NCI-H69 (cell line): Measurements from ENCODE around the gene SPDYA.

ENCODE experiments used
- DNase-seq: peaks from one replicate; lab custom pipeline; 2025; lab: John Stamatoyannopoulos, UW

The SPDYA gene

DNA sequence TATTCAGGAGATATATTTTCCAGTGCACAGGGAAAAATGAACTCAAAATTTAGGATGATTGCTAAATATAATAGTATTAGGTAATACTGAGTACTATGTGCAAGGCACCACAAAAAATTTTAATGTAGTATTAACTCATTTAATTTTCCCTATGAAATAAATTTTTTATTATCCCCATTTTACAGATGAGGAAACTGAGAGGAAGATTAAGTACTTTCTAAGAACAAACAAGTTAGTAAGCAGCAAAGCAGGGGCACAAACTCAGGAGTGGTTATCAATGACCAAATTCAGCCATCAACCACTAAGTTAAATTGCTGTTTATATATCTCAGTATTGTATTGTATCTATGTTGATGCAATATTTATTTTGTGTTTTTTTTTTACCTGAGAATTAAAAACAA, 14.2 kb downstream of the SPDYA start:
- no peak for DNase-seq

DNA sequence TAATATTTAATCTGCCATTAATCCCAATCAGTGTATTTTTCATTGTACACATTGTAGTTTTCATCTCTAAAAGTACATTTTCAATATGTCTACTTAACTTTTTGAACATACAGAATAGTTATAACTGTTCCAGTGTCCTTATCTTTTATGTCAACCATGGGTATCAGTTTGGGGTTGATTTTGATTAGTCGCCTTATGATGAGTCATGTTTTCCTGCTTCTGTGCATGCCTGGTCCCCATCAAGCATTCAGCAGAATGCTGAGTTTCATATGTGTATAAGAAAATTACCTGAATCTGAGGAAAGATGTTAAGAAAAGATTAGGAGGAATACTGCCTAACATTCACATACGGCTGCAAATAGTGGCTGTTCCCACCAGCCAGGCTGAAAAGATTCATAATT, 17.7 kb downstream of the SPDYA start:
- no peak for DNase-seq

DNA sequence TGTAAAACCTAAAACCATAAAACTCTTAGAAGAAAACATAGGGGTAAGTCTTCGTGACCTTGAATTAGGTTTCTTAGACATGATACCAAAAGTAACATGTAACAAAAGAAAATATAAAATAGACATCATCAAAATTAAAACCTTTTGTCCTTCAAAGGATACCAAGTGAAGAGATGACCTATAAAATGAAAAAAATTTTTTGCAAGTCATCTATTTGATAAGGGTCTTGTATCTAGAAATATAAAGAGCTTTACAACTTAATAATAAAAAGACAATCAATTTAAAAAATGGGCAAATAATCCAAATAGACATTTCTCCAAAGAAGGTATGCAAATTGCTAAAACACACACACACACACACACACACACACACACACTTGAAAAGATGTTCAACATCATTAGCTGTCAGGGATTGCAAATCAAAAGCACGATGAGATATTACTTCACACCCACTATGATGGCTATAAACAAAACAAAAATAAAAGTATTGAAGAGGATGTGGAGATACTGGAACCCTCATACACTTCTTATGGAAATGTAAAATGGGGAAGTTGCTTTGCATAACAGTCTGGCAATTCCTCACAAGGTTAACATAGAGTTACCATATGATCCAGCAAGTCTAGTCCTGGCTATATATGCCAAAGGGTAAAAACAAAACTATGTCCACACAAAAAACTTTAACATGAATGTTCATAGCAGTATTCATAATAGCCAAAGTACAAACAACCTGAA, 23.3 kb downstream of the SPDYA start:
- DNase-seq = no peak

DNA sequence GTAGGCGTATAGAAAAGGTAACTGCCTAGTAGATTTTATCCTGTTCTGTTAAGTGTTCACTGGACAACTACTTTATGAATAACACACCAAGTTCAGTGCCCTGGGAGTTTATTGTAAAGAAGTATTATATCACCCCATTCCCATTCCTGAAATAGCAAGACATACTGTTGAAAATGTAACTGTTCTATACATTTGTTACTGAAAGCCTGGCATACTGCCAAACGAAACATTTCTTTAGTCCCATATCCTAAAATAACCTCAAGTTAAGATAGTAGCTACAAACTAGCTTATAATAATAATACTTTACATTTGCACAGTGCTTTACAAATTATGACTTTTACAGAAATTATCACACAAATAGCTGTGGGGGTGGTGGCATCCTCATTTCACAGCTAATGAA, 25.1 kb downstream of the SPDYA start:
- no peak for DNase-seq

DNA sequence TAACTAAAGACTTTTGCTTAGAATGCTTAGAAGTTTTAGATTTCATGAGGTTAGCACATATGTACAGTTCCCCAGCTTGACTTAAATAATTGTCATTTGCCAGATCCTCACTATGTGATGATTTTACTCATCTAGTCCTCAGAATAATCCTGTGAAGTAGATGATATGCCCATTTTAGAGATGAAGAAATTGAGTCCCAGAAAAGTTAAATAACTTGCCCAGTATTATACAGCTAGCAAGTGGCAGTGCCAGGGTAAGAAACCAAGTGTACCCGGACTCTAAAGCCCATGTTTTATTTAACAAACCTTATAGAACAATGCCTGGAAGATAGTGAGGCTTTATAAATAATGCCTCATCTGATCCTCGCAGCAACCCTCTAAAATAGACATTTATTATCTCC, 28.3 kb downstream of the SPDYA start:
- no peak for DNase-seq

DNA sequence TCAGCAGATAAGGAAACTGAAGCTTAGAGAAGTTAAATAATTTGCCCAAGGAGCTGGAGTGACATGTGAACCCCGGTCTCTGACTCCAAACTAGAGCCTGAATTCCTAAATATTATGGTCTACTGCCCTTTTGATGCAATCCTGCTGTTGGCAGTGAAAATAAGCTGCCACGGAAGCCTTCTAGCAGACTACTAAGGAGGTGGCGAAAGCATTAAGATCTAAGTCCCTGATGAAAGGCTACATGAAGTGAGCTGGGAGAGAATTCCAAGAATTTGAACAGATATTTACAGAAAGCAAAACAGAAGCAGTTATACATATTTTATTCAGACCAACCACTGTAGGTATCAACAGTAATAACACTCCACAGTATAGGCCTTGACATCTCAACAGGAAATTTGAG, 31.4 kb downstream of the SPDYA start:
- DNase-seq = no peak

DNA sequence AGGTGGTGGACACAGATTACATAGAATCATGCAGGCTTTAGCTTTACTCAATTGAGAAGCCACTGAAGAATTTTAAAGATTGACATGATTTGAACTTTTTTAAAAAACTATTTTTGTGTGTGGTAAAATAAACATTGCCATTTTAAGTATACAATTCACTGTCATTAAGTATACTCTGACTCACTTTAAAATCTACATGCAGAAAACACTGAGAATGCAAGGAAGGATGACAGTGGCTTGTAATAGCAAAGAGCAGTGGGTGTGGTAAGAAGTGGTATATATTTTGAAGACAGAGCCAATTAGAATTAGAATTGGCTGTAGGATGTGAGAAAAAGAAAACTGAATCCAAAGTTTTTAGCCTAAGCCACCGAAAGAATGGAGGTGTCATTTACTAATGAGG, 44.6 kb downstream of the SPDYA start:
- DNase-seq = no peak

DNA sequence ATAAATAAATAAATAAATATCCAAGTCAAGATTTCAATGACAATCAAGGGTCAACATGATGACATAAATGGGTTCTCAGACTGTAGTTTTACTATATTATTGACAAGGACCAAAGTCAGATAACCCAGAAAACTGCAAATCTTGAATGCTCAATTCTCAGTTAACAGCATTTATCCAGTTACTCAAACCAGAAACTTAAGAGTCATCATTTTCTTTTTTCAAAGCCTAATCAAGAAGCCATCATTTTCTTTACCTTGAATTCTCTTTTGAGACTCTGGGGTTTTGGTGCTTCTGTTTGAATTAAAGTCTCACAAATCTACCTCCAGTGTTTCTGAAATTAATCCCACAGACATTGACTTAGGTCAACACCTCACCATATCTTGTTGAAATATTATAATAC, 45.3 kb downstream of the SPDYA start:
- no peak for DNase-seq

DNA sequence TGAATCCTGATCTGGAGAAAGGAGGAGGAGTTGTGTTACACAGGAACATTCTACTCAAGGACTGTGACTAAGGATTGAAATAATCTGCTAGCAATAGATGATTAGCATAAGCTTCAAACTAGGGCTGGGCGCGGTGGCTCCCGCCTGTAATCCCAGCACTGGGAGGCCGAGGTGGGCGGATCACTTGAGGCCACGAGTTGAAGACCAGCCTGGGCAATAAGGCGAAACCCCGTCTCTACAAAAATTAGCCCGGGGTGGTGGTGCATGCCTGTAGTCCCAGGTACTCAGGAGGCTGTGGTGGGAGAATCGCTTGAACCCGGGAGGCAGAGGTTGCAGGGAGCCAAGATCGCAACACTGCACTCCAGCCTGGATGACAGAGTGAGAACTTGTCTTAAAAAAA, 58.0 kb downstream of the SPDYA start:
- DNase-seq = no peak

DNA sequence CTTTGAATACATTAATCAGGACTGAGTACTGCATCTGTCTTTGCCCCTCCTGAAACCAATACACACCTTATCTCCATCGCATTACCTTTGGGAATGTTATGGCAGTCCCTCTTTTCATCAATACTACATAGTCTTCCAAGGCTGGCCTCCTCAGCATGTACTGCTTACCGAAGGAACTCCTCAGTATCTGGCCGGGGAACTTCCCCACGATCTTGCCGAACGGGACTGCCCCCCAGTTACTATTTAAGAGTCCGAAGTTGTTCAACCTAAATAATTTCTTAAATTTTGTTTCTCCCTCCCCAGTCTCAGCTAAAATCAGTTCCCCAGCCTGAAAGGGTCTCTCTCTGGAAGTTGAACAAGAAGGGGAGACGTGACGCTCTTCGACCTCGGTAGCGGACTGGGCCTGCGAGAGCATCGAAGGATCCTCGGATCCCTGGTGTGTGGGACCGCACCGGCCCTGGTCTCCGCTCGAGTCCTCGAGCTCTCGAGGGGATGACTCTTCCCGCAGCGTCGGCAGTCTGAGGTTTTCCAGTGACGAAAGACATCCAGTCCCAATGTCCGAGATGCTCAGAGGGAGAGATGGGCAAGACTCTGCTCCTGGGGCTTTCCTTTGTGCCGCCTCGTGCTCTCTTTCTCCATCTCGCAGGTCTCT, 59.0 kb downstream of the SPDYA start:
- DNase-seq = peak; percentile 50

DNA sequence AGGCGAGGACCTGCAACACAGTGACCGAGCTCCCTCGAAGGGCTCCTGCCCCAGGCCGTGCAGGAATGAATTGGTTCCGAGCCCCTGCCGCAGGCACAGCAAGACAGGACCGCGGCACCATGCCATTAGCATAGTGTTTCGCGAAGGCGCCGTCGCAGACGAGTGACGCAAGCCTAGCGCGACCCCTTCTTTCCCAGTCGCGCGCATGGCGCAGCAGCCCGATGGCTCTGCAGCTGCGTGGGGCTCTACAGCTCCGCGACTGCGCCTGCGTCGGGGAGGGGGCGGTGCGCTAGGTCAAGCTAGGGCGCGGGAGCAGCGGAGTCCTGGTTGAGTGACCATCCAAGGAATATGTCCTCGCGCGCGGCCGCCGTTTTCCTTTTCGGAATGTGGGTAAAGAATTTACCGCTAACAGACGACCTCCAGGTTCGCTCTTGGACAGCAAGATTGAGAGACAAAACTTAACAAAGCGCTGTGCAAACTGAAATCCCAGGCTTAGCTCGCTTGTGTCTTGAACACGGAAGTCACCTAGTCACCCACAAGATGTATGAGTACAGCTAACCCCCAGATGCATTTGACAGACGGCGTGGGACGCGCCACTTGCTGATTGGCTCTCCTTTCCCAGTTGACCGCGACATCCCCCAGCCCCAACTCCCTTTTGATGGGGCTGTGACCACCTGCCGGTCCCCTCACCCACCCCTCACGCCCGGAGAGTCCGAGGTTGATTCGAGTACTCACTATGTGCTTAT, 59.7 kb downstream of the SPDYA start, which contains the start of gene TRMT61B:
TRMT61B (minus strand) TSS at position 164 of the 746 bp plus-strand sequence; CDS start at position 132, 32 bp downstream.
- DNase-seq = peak; percentile 95

DNA sequence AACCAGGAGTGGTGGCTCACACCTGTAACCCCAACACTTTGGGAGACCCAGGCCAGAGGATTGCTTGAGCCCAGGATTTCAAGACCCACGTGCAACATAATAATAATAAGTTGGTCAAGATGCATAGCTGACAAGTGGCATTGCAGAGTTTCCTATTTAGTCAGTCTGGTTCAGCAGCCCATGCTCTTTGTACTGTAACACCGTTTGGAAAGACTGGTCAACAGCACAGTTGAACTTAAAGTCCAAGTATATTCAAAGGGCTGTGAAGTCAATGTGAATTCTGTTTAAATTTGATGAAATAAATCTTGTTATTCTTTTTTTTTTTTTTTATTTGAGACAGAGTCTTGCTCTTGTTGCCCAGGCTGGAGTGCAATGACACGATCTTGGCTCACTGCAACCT, 61.0 kb downstream of the SPDYA start:
- DNase-seq = no peak

DNA sequence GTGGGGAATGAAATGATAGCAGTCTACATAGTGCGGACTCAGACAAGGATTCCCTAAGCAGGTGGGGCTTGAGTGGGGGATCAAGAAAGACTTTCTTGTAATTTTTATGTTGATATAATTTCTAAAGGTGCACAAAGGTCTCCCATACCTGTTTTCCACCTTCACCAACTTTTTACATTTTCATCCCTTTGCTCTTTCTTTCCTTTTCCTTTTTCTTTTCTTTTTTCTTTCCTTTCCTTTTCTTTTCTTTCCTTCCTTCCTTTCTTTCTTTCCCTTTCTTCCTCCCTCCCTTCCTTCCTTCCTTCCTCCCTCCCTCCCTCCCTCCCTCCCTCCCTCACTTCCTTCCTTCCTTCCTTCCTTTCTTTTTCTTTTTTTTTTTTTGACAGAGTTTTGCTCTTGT, 69.6 kb downstream of the SPDYA start:
- no peak for DNase-seq

DNA sequence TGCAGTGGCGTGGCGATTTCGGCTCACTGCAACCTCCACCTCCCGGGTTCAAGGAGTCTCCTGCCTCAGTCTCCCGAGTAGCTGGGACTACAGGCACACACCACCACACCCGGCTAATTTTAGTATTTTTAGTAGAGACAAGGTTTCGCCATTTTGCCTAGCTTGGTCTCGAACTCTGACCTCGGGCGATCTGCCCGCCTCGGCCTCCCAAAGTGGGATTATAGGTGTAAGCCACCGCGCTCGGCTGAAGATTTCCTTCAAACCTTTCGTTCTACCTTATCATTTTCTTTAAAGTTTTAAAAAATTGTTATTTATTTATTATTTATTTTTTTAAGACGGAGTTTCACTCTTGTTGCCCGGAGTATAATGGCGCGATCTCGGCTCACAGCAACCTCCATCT, 82.9 kb downstream of the SPDYA start:
- no peak for DNase-seq

DNA sequence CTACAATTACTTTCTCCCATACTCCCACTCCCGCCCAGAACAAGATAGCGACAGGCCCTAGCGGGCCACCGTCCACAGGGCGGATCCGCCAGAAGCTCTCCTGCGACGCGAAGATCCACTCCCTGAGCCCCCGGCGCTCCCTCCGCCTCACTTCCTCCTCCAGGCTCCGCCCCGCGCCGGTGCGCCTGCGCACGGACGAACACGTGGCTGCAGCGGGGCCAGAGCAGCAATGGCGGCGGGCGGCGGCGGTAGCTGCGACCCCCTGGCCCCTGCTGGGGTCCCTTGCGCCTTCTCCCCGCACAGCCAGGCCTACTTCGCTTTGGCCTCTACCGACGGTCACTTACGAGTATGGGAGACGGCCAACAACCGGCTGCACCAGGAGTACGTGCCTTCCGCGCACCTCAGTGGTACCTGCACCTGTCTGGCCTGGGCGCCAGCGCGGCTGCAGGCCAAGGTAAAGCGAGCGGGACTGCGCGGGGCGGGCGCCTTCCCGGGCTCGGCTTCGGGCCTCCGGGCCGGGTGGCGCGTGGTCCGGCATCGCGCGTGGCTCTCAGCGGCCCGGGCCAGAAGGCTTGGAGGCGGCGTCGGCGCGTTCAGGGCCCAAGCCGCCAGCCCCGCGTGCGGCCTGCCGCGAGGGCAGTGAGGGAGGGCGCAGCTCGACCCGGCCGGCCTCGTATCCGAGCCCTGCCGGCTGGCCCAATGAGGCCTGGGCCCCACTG, 84.0 kb downstream of the SPDYA start, which contains the start of gene WDR43:
WDR43 (plus strand) TSS at position 198 of the 719 bp plus-strand sequence; CDS start at position 230, 32 bp downstream.
- peak; percentile 97 for DNase-seq

DNA sequence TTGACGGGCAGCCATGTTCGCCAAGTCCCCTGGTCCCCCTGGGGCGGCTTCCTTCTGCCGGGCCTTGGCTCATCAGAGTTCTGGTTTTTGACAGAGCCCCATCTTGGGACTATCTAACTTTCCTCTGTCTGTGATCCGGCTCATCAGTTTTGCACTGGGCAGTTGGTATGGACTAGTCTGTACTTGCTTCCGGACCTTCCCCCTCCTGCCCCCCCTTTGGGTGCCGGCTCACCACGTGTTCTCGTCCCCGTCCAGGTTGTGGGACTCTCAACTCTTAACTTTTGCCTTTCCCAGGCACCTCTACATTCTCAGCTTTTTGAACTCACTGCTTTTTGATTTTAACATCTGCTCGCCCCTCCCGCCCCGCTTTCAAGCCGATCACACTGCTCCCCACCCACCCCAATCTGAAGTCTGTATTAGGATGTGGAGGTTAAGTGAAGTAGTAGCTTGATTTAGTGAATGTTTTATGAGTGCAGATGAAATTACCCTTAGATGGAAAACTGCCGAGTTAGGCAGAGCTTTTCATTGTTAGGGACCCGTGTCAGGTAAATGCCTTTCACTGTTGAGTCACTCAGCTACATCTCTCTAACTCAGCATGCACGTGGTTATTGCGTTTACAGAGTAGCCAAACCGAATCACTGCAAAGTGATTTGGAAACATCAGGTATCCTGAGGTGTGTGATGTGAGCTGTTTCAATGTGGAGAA, 84.7 kb downstream of the SPDYA start:
- peak; percentile 40 for DNase-seq

DNA sequence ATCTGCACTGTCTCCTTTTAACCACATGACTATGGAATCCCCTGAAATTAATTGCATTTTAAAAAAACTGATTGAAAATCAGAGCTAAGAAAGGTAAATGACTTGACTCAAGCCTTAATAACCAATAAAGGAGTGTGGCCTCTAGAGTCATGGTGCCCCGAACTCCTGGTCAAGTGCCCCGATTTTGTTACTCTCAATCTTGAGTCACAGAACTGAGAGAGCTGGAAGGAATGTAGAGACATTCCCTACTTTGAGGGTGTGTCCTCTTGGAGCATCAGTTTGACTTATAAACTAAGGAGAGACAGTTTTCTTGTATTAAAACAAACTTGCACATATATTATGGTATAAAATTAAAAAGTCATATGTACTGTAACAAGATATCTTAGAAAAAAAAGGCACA, 86.3 kb downstream of the SPDYA start:
- DNase-seq = no peak

DNA sequence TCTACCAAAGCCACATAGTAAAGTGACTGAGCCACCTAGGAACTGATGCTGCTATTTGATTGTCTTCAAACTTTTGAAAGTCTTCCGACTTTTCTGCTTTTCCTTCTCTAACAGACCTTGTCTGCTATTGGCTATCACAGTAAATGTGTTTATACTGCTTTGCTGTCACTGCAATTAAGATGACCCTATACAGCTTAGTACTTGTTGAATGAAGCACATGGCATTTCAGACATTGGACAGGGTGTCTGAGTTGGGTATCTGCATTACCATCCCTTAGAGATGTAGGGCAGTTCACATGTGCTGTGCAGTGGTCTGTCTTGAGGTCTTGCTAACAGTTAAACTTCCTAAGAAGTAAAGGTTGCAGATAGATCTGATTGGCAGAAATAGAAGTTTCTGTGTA, 87.4 kb downstream of the SPDYA start:
- no peak for DNase-seq
